SIG-M5 treated with dmso at 0.1 percent for 504 hours (cell line): Measurements from ENCODE around the gene ARL15.
A peak's percentile ranks its signal among the peaks of the same experiment; 100 is the strongest.

Experiments used
- DNase-seq: peaks from one replicate; lab custom pipeline; 2025; ENCODE audit not compliant: unreplicated experiment; lab: John Stamatoyannopoulos, UW

The ARL15 gene

GRCh38 chr5:53948598-53948997, 361.8 kb downstream of the ARL15 start:
- no peak for DNase-seq

GRCh38 chr5:53946405-53947100, 363.8 kb downstream of the ARL15 start:
- DNase-seq, result no peak

GRCh38 chr5:53944981-53945380, 365.4 kb downstream of the ARL15 start:
- no peak for DNase-seq

- DNase-seq, result no peak
Measured at GRCh38 chr5:53943938-53944337, 366.4 kb downstream of the ARL15 start.

GRCh38 chr5:53942724-53943123, 367.6 kb downstream of the ARL15 start:
- DNase-seq, result no peak

GRCh38 chr5:53940921-53941320, 369.5 kb downstream of the ARL15 start:
- DNase-seq, result peak; percentile 68

- DNase-seq, result no peak
Measured at GRCh38 chr5:53937467-53937866, 372.9 kb downstream of the ARL15 start.

- no peak for DNase-seq
Measured at GRCh38 chr5:53936481-53937352, 373.7 kb downstream of the ARL15 start.

- no peak for DNase-seq
Measured at GRCh38 chr5:53934151-53934820, 376.1 kb downstream of the ARL15 start.

GRCh38 chr5:53932351-53932750, 378.0 kb downstream of the ARL15 start:
- no peak for DNase-seq

- no peak for DNase-seq
Measured at GRCh38 chr5:53930457-53930856, 379.9 kb downstream of the ARL15 start.

GRCh38 chr5:53929570-53929969, 380.8 kb downstream of the ARL15 start:
- DNase-seq, result no peak

GRCh38 chr5:53929152-53929551, 381.2 kb downstream of the ARL15 start:
- DNase-seq, result no peak

- DNase-seq, result no peak
Measured at GRCh38 chr5:53928641-53929040, 381.7 kb downstream of the ARL15 start.

GRCh38 chr5:53927668-53928247, 382.6 kb downstream of the ARL15 start:
- DNase-seq, result no peak

GRCh38 chr5:53926026-53926425, 384.3 kb downstream of the ARL15 start:
- no peak for DNase-seq

- DNase-seq, result no peak
Measured at GRCh38 chr5:53924392-53924791, 386.0 kb downstream of the ARL15 start.

- no peak for DNase-seq
Measured at GRCh38 chr5:53923961-53924360, 386.4 kb downstream of the ARL15 start.

GRCh38 chr5:53922508-53923498, 387.6 kb downstream of the ARL15 start:
- DNase-seq, result no peak

GRCh38 chr5:53917826-53918225, 392.5 kb downstream of the ARL15 start:
- DNase-seq, result no peak
